Measurements from ENCODE around the gene MACF1.
A peak's percentile ranks its signal among the peaks of the same experiment; 100 is the strongest.

The MACF1 gene

DNA sequence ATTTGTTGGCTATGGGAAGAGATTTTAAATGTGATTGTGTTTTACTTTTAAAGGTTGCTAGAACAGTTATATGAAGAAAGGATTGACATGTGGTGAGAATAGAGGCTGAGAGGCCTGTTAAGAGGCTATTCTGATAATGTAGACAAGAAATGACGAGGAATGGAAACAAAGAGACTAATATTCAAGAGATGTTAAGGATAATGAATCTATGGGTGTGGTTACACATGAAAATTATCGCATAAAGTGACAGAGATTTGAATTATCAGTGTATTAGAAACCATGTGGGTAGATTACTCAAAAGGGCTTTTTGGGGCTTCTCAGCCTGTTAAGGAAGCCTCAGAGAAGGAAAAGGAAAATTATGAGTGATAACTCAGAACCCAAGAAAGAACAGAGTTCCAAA lies 120.4 kb downstream of the MACF1 start:
- H3K9me3 Mint-ChIP-seq: no peaks in the 10 kb centered on the region
- H3K4me3 Mint-ChIP-seq: no peak overlapping the region
- H3K4me1 Mint-ChIP-seq: peaks cover 25% of the 10 kb centered on the region
- DNase-seq (ENCODE audit: low spot score in 2 of 2) (no peak), ATAC-seq (no peak)
- H3K27ac Mint-ChIP-seq: no peak overlapping the region
- H3K36me3 Mint-ChIP-seq: no peaks in the 10 kb centered on the region

DNA sequence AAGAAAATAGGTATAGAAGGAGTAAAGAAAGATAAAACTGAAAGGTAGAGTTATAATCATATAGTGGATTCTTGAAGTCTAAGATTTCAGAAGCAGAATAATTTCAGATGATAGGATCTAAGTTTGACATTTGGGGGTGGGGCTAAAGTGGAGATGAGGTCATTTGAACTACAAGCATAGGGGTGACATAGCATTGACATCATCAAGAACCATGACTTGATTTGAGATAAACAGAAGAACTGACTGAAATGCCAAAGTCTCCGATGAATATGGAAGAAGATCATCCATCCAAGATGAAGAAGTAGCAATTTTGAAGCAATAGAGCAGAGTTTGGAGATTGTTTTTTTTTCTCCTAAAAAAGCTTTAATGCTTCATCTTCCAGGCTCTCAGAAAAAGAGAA lies 122.3 kb downstream of the MACF1 start:
- DNase-seq (ENCODE audit: low spot score in 2 of 2) (no peak), ATAC-seq (no peak)
- Mint-ChIP-seq H3K27ac (no peak overlapping the region), H3K4me1 (peaks cover 24% of the 10 kb centered on the region), H3K9me3 (no peaks in the 10 kb centered on the region), H3K4me3 (no peak overlapping the region), H3K36me3 (peaks cover 17% of the 10 kb centered on the region)

- Mint-ChIP-seq H3K4me3 (peak overlapping the region; percentile 33), H3K36me3 (peaks cover 30% of the 10 kb centered on the region), H3K9me3 (no peaks in the 10 kb centered on the region), H3K4me1 (peaks cover 33% of the 10 kb centered on the region), H3K27ac (no peak overlapping the region)
- no peak for DNase-seq (ENCODE audit: low spot score in 2 of 2)
- peak; percentile 76 for ATAC-seq
These were observed 123.6 kb downstream of the MACF1 start for GRCh38 chr1:39328095-39328494.

GRCh38 chr1:39328586-39329121 lies 124.2 kb downstream of the MACF1 start:
- Mint-ChIP-seq H3K9me3 (no peaks in the 10 kb centered on the region), H3K27ac (no peak overlapping the region), H3K36me3 (peaks cover 35% of the 10 kb centered on the region), H3K4me1 (peaks cover 38% of the 10 kb centered on the region), H3K4me3 (peak overlapping the region; percentile 33)
- peak; percentile 53 for ATAC-seq
- no peak for DNase-seq (ENCODE audit: low spot score in 2 of 2)

DNA sequence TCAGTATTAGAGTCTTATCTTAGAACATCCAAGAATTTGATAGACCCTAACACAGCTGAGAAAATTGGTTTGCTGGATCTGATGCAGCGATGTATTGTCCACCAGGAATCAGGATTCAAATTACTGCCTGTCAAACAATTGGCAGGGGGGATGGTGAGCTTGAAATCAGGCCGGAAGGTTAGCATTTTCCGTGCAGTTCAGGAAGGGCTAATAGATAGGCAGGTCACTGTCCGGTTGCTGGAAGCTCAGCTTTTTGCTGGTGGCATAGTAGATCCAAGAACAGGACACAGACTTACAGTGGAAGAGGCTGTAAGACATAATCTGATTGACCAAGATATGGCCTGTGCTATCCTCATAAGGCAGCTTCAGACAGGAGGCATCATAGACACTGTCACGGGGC lies 127.2 kb downstream of the MACF1 start:
- H3K36me3 Mint-ChIP-seq: peaks cover 65% of the 10 kb centered on the region

DNA sequence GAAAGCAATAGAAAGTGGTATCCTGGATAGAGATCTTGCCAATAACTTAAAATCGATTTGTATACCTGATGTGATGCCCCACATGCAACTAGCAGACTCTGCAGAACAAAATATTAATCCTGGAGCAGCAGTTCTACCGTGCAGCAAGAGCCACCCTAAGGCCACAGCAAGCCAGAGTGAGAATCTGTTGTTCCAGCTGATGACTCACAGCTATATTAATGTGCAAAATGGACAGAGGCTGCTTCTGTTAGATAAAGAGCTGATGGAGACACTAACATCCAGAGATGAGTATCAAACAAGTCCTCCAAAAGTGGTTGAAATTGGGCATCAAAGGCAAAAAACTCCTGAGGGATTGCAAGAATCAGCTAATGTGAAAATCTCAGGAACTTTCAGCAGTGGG lies 127.8 kb downstream of the MACF1 start:
- H3K27ac Mint-ChIP-seq: peak overlapping the region; percentile 86
- H3K36me3 Mint-ChIP-seq: peaks cover 71% of the 10 kb centered on the region
- no peaks in the 10 kb centered on the region for H3K9me3 Mint-ChIP-seq
- H3K4me1 Mint-ChIP-seq: peaks cover 47% of the 10 kb centered on the region
- ATAC-seq (no peak), DNase-seq (ENCODE audit: low spot score in 2 of 2) (no peak)
- no peak overlapping the region for H3K4me3 Mint-ChIP-seq

More for the DNA sequence above, 127.2 kb downstream of the MACF1 start:
- Mint-ChIP-seq H3K4me3 (no peak overlapping the region), H3K4me1 (peaks cover 53% of the 10 kb centered on the region), H3K9me3 (no peaks in the 10 kb centered on the region), H3K27ac (peak overlapping the region; percentile 86)
- no peak for ATAC-seq
- DNase-seq (ENCODE audit: low spot score in 2 of 2): no peak

DNA sequence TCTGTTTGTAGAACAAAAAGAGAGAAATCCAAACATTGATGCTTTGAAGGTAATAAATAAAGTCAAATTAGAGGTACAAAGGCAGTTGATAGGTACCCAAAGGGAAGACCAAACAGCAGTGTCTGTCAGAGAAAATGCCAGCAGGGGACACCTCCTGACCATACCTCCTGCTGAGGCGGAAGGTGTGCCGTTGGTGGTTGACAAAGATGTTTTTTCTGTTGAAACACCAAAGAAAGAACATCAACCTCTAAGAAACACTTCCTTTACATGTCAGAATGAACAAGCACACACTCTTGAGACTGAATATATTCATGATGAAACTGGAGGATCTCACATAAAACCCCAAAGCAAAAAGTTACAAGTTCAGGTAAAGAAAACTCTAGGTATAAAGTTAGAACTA lies 128.3 kb downstream of the MACF1 start:
- H3K36me3 Mint-ChIP-seq: peaks cover 77% of the 10 kb centered on the region
- H3K4me1 Mint-ChIP-seq: peaks cover 42% of the 10 kb centered on the region
- H3K9me3 Mint-ChIP-seq: no peaks in the 10 kb centered on the region
- no peak overlapping the region for H3K4me3 Mint-ChIP-seq
- H3K27ac Mint-ChIP-seq: peak overlapping the region; percentile 86
- ATAC-seq (peak; percentile 51), DNase-seq (ENCODE audit: low spot score in 2 of 2) (no peak)

DNA sequence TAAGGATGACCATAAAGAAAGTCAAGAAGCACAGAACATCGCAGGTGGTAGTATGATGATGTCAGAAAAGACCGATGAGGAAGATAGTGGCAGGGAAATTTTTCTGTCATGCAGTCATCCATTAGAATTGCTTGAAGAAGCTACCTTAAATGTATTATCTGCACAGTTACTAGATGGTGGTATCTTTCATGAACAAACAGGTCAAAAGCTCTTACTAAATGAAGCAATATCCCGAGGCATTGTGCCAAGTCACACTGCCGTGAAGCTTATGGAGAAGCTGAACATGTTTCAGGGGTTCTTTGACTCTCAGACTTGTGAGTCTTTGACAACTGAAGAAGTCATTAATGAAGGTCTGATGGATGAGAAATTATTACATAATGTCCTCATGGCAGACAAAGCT lies 128.8 kb downstream of the MACF1 start:
- Mint-ChIP-seq H3K27ac (peak overlapping the region; percentile 86), H3K4me3 (no peak overlapping the region)
- DNase-seq (ENCODE audit: low spot score in 2 of 2): no peak

DNA sequence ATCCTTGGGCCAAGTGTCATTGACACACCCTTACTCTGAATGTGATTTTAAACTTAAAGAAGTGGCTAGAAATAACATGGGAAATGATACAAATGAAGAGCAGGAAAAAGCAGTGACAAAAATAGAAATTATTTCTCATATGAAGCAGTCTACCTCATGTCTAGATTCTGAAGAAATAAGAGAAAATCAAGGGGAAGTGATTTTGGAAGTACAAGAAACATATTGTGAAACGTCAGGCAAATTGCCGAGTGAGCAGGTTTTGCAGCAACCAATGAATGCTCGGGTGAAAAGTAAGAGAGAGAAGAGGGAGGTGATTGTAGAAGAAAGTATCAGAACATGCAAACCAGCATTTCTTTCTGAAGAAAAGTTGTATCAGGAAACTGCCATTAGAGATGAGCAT lies 130.7 kb downstream of the MACF1 start:
- peaks cover 100% of the 10 kb centered on the region for H3K36me3 Mint-ChIP-seq
- no peak for ATAC-seq
- no peaks in the 10 kb centered on the region for H3K9me3 Mint-ChIP-seq
- H3K27ac Mint-ChIP-seq: peak overlapping the region; percentile 86
- H3K4me3 Mint-ChIP-seq: no peak overlapping the region
- DNase-seq (ENCODE audit: low spot score in 2 of 2): no peak
- peaks cover 37% of the 10 kb centered on the region for H3K4me1 Mint-ChIP-seq

More for the DNA sequence above, 128.8 kb downstream of the MACF1 start:
- H3K4me1 Mint-ChIP-seq: peaks cover 37% of the 10 kb centered on the region
- H3K9me3 Mint-ChIP-seq: no peaks in the 10 kb centered on the region
- ATAC-seq: no peak
- peaks cover 82% of the 10 kb centered on the region for H3K36me3 Mint-ChIP-seq

DNA sequence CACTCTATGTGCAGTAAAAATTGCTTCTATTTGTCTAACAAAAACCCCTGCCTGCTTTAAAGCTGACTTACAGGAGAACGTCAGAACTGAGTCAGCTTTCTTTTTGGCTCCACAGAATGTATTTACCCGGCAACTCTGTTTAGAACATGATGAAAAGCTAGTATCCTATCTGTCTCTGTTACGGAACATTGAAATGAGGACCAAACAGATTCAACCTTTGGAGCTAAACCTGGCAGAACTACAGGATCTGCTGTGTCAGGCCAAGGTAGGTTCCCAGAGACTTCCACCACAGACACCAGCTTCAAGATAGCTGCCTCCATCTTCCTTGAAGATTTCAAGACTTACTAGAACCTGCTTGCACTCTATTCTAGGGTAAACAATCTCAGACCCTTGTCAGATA lies 132.6 kb downstream of the MACF1 start:
- H3K4me3 Mint-ChIP-seq: no peak overlapping the region
- H3K27ac Mint-ChIP-seq: no peak overlapping the region
- H3K9me3 Mint-ChIP-seq: no peaks in the 10 kb centered on the region
- peaks cover 100% of the 10 kb centered on the region for H3K36me3 Mint-ChIP-seq
- no peak for DNase-seq (ENCODE audit: low spot score in 2 of 2)
- peaks cover 32% of the 10 kb centered on the region for H3K4me1 Mint-ChIP-seq
- ATAC-seq: no peak

DNA sequence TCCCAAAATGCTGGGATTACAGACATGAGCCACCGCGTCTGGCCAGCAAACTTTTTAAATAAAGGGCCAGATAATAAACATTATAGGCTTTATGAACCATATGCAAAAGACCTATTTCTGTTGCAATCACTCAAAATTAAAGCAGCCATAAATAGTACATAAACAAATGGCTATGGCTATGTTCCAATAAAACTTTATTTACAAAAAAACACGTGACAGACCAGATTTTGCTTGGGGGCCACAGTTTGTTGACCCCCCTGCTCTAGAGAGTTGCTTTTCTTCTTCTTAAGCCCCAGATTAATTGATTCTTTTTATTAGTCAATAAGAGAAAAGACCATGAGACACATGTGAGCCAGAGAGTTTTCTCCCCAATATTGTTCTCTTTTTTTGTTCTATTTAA lies 138.3 kb downstream of the MACF1 start:
- H3K9me3 Mint-ChIP-seq: no peaks in the 10 kb centered on the region
- H3K36me3 Mint-ChIP-seq: peaks cover 100% of the 10 kb centered on the region
- peaks cover 6% of the 10 kb centered on the region for H3K4me1 Mint-ChIP-seq
- ATAC-seq: no peak
- no peak for DNase-seq (ENCODE audit: low spot score in 2 of 2)
- peak overlapping the region; percentile 52 for H3K27ac Mint-ChIP-seq
- no peak overlapping the region for H3K4me3 Mint-ChIP-seq

GRCh38 chr1:39344394-39345154 lies 140.1 kb downstream of the MACF1 start:
- H3K4me1 Mint-ChIP-seq: peaks cover 6% of the 10 kb centered on the region
- no peak overlapping the region for H3K4me3 Mint-ChIP-seq
- H3K9me3 Mint-ChIP-seq: no peaks in the 10 kb centered on the region
- ATAC-seq: no peak
- no peak for DNase-seq (ENCODE audit: low spot score in 2 of 2)
- peaks cover 100% of the 10 kb centered on the region for H3K36me3 Mint-ChIP-seq
- peak overlapping the region; percentile 30 for H3K27ac Mint-ChIP-seq

DNA sequence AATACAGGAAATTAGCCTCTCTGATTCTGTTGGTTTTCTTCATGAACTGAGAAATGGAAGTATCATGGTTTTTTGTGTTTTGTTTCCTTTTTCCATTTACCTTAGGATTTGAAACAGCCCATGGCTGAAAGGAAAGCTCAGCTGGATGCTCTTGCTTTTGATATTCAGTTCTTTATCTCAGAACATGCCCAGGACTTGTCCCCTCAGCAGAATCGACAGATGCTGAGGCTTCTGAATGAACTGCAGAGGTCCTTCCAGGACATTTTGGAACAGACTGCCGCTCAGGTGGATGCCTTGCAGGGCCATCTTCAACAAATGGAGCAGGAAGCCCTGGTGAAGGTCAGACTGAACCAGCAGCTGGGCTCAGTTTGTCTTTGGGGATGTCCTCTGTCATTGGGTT lies 142.4 kb downstream of the MACF1 start:
- DNase-seq (ENCODE audit: low spot score in 2 of 2): no peak
- no peaks in the 10 kb centered on the region for H3K9me3 Mint-ChIP-seq
- no peak for ATAC-seq
- H3K27ac Mint-ChIP-seq: peak overlapping the region; percentile 82
- no peak overlapping the region for H3K4me3 Mint-ChIP-seq
- H3K4me1 Mint-ChIP-seq: peaks cover 6% of the 10 kb centered on the region
- peaks cover 100% of the 10 kb centered on the region for H3K36me3 Mint-ChIP-seq

DNA sequence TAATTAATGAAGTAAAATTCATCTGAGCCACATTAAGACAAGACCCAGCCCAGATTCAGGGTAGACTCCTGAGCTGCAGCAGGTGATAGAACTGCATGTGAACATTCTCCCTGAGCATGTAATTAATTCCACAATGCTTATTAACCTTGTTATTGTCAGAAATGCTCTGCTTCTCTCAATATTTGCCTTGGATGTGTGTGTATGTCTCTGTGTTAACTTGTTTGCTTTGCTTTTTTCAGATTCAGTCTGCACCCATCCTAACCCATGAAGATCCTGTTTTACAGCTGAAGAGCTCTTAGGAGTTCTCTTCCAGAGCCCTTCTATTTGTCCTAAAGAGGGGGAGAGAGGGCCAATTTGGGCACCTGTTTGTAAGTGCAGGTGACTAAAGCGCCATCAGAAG lies 143.8 kb downstream of the MACF1 start:
- DNase-seq (ENCODE audit: low spot score in 2 of 2): no peak
- Mint-ChIP-seq H3K4me1 (peaks cover 5% of the 10 kb centered on the region), H3K9me3 (no peaks in the 10 kb centered on the region), H3K27ac (peak overlapping the region; percentile 82), H3K4me3 (no peak overlapping the region), H3K36me3 (peaks cover 100% of the 10 kb centered on the region)
- ATAC-seq: no peak

DNA sequence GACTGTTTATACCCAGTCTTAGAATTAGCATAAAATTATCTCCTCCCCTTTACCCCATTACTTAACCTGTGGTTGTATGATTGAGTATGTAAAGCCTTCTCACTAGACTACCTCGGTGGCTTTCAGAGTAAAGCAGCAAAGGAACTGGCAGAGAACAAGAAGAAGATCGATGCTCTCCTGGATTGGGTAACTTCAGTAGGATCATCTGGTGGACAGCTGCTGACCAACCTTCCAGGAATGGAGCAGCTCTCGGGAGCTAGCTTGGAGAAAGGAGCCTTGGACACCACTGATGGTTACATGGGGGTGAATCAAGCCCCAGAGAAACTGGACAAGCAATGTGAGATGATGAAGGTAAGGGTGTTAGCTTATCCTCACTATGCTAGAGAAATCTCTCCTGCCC lies 148.4 kb downstream of the MACF1 start:
- no peaks in the 10 kb centered on the region for H3K9me3 Mint-ChIP-seq
- H3K4me1 Mint-ChIP-seq: no peaks in the 10 kb centered on the region
- DNase-seq (ENCODE audit: low spot score in 2 of 2): no peak
- no peak overlapping the region for H3K4me3 Mint-ChIP-seq
- peak overlapping the region; percentile 0 for H3K27ac Mint-ChIP-seq
- H3K36me3 Mint-ChIP-seq: peaks cover 100% of the 10 kb centered on the region
- ATAC-seq: no peak

DNA sequence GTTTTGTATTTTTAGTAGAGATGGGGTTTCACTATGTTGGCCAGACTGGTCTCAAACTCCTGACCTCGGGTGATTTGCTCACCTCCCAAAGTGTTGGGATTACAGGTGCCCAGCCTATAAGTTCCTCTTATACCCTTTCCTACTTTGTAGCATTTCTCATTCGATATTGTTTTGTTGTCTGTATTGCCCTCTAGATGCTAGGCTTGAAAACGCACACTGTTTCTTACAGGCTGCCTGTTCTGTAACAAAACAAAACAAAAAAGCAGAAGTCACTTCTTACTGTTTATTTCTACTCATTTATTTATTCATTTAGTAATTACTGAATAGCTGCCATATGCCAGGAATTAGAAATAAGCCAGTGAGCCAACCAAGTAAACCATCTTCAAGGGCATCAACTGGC lies 150.1 kb downstream of the MACF1 start:
- Mint-ChIP-seq H3K36me3 (peaks cover 100% of the 10 kb centered on the region), H3K9me3 (no peaks in the 10 kb centered on the region), H3K27ac (peak overlapping the region; percentile 23), H3K4me1 (no peaks in the 10 kb centered on the region), H3K4me3 (no peak overlapping the region)
- ATAC-seq (no peak), DNase-seq (ENCODE audit: low spot score in 2 of 2) (no peak)

Measured in stimulated activated effector memory CD8-positive, alpha-beta T cell treated with anti-CD3 and anti-CD28 coated beads, Interleukin-12 subunit alpha, Interleukin-12 subunit beta, amount 100 ng/mL, for 72 hours (primary cell).